Parathyroid adenoma (tissue), 2 donors: ENCODE measurements around the gene TJP1.

Experiments
- H2AFZ ChIP-seq: fragments of 300-600 bp; sonication (generic); one replicate; pipeline ENCODE4 v1.7.0; 2017; ENCODE audit warnings: antibody characterized with exemption, mild to moderate bottlenecking
- H3K27ac ChIP-seq: fragments of 300-600 bp; sonication (generic); one replicate; pipeline ENCODE4 v1.7.0; 2017
- H3K27me3 ChIP-seq: fragments of 300-600 bp; sonication (generic); one replicate; pipeline ENCODE4 v1.7.0; 2017; ENCODE audit warnings: low read length; ENCODE audit not compliant: control insufficient read depth, insufficient read depth
- H3K36me3 ChIP-seq: fragments of 300-600 bp; sonication (generic); one replicate; pipeline ENCODE4 v1.7.0; 2017; ENCODE audit warnings: low read length; ENCODE audit not compliant: control insufficient read depth, insufficient read depth
- H3K4me1 ChIP-seq: fragments of 300-600 bp; sonication (generic); one replicate; pipeline ENCODE4 v1.7.0; 2017; ENCODE audit warnings: control low read depth
- H3K4me2 ChIP-seq: fragments of 300-600 bp; sonication (generic); one replicate; pipeline ENCODE4 v1.7.0; 2017; ENCODE audit warnings: low read length
- H3K4me3 ChIP-seq: fragments of 300-600 bp; sonication (generic); one replicate; pipeline ENCODE4 v1.7.0; 2017; ENCODE audit warnings: low read depth, low read length
- H3K79me2 ChIP-seq: fragments of 300-600 bp; sonication (generic); one replicate; pipeline ENCODE4 v1.7.0; 2017; ENCODE audit warnings: control low read depth
- H3K9ac ChIP-seq: fragments of 300-600 bp; sonication (generic); one replicate; pipeline ENCODE4 v1.7.0; 2017; ENCODE audit warnings: mild to moderate bottlenecking
- H3K9me3 ChIP-seq: fragments of 300-600 bp; sonication (generic); one replicate; pipeline ENCODE4 v1.7.0; 2017; ENCODE audit warnings: low read length; ENCODE audit not compliant: control insufficient read depth
- TF ChIP-seq, protein P1 (sequence below): fragments of 300-600 bp; sonication (generic); IDR thresholded peaks from one replicate; pipeline ENCODE4 v1.7.0; 2017; ENCODE audit warnings: antibody characterized with exemption, mild to moderate bottlenecking
- donor health status: primary hyperparathyroidism.

Gene TJP1

DNA sequence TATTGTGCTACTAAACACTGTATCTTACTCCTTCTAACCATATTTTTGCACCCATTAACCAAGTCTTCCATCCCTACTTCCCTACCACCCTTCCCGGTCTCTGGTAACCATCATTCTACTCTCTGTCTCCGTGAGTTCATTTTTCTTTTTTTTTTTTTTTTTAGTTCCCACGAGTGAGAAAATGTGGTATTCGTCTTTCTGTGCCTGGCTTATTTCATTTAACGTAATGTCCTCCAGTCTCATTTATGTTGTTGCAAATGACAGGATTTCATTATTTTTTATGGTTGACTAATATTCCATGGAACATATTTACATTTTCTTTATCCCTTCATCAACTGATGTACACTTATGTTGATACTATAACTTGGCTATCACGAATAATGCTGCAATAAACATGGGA lies 31.7 kb downstream of the TJP1 start:
- H3K27ac ChIP-seq = no peak overlapping the region
- TF ChIP-seq, protein P1, sequence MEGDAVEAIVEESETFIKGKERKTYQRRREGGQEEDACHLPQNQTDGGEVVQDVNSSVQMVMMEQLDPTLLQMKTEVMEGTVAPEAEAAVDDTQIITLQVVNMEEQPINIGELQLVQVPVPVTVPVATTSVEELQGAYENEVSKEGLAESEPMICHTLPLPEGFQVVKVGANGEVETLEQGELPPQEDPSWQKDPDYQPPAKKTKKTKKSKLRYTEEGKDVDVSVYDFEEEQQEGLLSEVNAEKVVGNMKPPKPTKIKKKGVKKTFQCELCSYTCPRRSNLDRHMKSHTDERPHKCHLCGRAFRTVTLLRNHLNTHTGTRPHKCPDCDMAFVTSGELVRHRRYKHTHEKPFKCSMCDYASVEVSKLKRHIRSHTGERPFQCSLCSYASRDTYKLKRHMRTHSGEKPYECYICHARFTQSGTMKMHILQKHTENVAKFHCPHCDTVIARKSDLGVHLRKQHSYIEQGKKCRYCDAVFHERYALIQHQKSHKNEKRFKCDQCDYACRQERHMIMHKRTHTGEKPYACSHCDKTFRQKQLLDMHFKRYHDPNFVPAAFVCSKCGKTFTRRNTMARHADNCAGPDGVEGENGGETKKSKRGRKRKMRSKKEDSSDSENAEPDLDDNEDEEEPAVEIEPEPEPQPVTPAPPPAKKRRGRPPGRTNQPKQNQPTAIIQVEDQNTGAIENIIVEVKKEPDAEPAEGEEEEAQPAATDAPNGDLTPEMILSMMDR = no peak
- no peaks in the 10 kb centered on the region for H3K4me1 ChIP-seq

DNA sequence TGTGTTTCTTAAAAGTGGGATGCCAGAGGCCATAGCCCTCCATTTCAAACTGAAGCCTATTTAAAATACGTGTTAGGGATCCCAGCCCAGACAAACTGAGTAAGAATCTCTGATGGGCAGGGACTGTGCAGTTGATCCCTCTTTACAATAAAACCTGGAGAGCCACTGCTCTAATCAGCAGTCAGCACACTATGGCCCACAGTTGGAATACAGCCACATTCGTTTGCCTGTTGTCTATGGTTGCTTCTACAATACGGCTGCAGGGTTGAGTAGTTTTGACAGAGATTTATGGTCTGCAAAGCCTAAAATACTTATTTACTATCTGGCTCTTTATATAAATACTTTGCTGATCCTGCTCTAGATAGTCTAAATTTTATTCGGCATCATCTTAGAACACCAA lies 32.4 kb downstream of the TJP1 start:
- Histone ChIP-seq H3K9me3 (no peaks in the 10 kb centered on the region), H3K4me3 (no peak overlapping the region), H3K4me1 (no peaks in the 10 kb centered on the region)

More for the DNA sequence above, 31.7 kb downstream of the TJP1 start:
- H3K4me3 ChIP-seq = no peak overlapping the region
- H2AFZ ChIP-seq = no peak overlapping the region
- H3K27me3 ChIP-seq = no peaks in the 10 kb centered on the region
- H3K79me2 ChIP-seq = peaks cover 14% of the 10 kb centered on the region
- no peak overlapping the region for H3K4me2 ChIP-seq
- no peaks in the 10 kb centered on the region for H3K9me3 ChIP-seq
- no peaks in the 10 kb centered on the region for H3K36me3 ChIP-seq
- no peak overlapping the region for H3K9ac ChIP-seq

DNA sequence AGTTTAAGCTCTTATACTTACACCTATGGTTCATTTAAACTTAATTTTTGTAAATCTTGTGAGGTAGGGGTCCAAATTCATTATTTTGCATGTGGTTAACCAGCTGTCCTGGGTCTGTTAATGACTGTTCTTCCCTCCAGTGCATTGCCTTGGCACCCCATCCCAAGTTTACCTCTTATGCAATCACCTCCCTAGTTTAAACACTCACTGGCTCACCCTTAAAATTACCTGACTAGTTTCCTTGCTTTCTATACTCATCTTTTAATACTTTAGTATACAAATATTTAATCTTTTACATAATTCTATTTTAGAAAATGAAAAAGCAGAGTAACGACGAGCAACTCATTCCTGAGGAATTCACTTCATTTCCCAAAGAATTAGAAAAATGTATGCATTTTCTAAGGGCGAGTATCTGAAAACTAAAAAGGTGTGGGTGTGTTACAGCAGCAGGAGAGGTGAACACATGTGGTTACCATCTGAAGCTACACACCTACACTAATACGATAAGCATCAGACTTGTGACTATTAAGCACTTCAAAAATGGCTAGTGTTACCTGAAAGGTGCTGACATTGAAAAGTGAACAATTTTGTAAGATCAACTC lies 33.7 kb downstream of the TJP1 start:
- Histone ChIP-seq H3K79me2 (peaks cover 12% of the 10 kb centered on the region), H2AFZ (no peak overlapping the region), H3K36me3 (no peaks in the 10 kb centered on the region), H3K27me3 (no peaks in the 10 kb centered on the region), H3K4me1 (no peaks in the 10 kb centered on the region), H3K4me2 (no peak overlapping the region), H3K9ac (no peak overlapping the region), H3K27ac (no peak overlapping the region), H3K9me3 (no peaks in the 10 kb centered on the region), H3K4me3 (no peak overlapping the region)
- TF ChIP-seq, protein P1 = no peak

More for the DNA sequence above, 32.4 kb downstream of the TJP1 start:
- Histone ChIP-seq H2AFZ (no peak overlapping the region), H3K4me2 (no peak overlapping the region), H3K9ac (no peak overlapping the region), H3K79me2 (peaks cover 14% of the 10 kb centered on the region), H3K27ac (no peak overlapping the region), H3K27me3 (no peaks in the 10 kb centered on the region), H3K36me3 (no peaks in the 10 kb centered on the region)
- TF ChIP-seq, protein P1 = no peak

DNA sequence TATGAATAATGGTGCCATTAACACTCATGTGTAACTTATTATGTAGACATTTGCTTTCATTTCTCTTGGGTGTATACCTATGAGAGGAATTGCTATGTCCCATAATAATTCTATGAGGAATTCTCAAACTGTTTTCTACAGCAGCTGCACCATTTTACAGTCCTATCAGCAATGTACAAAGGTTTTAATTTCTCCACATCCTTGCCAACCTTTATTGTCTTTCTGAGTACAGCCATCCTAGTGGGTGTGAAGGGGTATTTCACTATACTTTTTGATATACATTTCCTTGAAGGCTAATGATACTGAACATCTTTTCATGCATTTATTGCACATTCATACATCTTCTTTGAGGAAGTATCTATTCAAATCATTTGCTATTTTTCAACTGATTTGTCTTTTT lies 34.5 kb downstream of the TJP1 start:
- TF ChIP-seq, protein P1 = no peak
- Histone ChIP-seq H3K27ac (no peak overlapping the region), H3K4me3 (no peak overlapping the region), H3K36me3 (no peaks in the 10 kb centered on the region), H3K27me3 (no peaks in the 10 kb centered on the region), H3K4me2 (no peak overlapping the region), H3K4me1 (no peaks in the 10 kb centered on the region), H3K9ac (no peak overlapping the region), H3K79me2 (peaks cover 12% of the 10 kb centered on the region), H3K9me3 (no peaks in the 10 kb centered on the region), H2AFZ (no peak overlapping the region)

DNA sequence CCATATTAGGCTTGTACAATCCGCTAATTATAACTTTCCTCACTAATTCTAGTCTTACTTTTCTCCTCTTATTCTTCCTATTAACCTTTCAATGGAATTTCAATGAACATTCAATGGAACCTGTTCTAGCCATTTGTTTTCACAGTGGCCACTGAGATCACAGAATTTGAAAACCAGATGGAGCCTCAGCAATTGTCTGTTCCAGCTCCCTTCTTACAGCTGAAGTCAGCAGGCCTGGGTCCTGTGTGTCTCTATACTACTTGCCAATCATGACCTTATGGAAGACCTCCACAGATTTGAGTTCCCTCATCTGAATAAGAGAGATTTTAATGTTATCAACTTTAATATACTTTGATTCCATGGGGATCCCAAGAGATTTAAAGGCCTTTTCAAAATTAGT lies 36.6 kb downstream of the TJP1 start:
- no peaks in the 10 kb centered on the region for H3K4me1 ChIP-seq
- no peak overlapping the region for H2AFZ ChIP-seq
- TF ChIP-seq, protein P1 = no peak
- H3K9ac ChIP-seq = no peak overlapping the region
- no peak overlapping the region for H3K27ac ChIP-seq
- H3K79me2 ChIP-seq = peaks cover 9% of the 10 kb centered on the region
- no peaks in the 10 kb centered on the region for H3K9me3 ChIP-seq
- no peaks in the 10 kb centered on the region for H3K36me3 ChIP-seq
- H3K27me3 ChIP-seq = no peaks in the 10 kb centered on the region
- H3K4me3 ChIP-seq = no peak overlapping the region
- H3K4me2 ChIP-seq = no peak overlapping the region
